HG03558 (cell line): Measurements from ENCODE around the gene HGS.
"Not testable (repeated sequence)": the region's sequence is repeated elsewhere in the genome, so short reads cannot be mapped to it uniquely, and the experiment has no call there.

Experiments
- ATAC-seq: cut with Tn5 transposase; IDR thresholded peaks from one replicate; pipeline ENCODE4 v1.9.1; 2021; ENCODE audit warnings: moderate number of reproducible peaks; ENCODE audit not compliant: unreplicated experiment; ENCODE audit errors: extremely low read depth

HGS gene

GRCh38 chr17:81737947-81738800, 54.4 kb downstream of the HGS start:
- ATAC-seq: no peak

- no peak for ATAC-seq
These were observed 55.1 kb downstream of the HGS start for GRCh38 chr17:81738801-81739393.

DNA sequence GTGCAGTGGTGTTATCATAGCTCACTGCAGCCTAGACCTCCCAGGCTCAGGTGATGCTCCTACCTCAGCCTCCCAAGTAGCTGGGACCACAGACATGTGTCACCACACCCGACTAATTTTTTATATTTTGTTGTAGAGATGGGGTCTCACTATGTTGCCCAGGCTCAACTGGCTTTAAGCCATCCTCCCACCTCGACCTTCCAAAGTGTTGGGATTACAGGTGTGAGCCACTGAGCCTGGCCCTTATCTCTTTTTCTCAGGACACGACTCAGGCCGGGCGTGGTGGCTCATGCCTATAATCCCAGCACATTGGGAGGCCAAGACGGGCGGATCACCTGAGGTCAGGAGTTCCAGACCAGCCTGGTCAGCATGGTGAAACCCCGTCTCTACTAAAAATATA, 55.8 kb downstream of the HGS start:
- ATAC-seq: not testable (repeated sequence)

- no peak for ATAC-seq
These were observed 56.7 kb downstream of the HGS start for GRCh38 chr17:81740395-81740961.

DNA sequence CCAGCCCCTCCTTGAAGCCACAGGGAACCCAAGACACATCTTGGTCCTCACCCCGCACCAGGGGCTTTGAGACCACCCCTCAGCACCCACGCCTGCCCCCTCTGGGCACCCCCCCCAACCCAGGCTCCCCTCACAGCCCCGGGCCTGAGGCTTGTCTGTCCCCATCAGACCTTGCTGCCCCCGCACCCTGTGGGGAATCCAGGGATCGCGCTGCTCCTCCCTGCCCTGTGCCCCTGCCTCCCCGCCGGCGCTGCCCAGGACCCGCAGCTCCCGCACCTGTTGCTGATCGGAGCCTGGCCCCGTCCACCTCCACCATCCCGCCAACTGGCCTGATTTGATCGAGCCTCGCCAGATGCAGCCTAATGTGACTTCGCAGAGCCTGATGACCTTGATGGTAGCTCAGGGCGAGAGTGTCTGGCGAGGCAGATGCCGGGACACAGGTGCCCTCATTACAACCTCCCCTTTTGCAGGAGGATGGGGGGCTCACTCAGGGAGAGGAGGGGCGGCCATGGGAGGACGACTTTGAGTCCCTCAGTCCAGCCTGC, 57.3 kb downstream of the HGS start:
- no peak for ATAC-seq

DNA sequence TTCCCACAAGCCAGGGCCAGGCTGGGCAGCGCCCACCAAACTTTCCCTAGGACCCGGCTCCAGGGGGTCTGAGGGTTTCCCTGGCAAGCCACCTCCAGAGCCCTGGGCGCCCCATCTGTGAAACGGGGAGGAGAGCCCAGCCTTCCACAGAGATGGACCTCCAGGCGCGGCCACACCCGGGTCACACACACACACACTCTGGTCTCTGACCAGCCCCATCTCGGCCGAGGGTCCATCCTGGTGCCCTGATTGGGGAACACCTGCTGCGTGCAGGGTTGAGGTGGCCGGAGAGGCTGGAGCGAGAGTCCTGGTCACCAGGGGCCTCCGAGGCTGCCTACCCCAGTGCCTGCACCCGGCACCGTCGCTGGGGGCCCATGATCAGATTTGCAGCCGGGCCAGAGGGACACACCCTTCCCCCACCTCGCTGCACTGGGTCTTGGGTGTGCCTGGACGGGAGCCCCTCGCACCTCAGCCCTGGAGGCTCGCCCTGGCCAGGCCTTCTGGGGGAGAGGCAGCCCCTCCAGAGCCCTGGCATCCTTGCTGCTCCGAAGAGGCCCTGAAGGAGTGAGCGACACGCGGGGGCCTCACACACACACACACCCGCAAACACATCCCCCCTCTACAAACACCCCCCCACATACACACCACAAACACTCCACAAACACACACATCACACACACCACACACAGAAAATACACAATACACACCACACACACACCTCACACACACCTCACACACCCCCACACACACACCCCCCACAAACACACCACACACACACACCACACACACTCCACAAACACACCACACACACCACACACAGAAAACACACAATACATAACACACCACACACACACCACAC, 58.0 kb downstream of the HGS start:
- no peak for ATAC-seq
